Activated CD4-positive, CD25-positive, alpha-beta regulatory T cell treated with anti-CD3 and anti-CD28 coated beads, Interleukin-2, amount 50 U/mL, for 72 hours (primary cell): ENCODE measurements around the gene TMEM232.
"Not testable (repeated sequence)": the region's sequence is repeated elsewhere in the genome, so short reads cannot be mapped to it uniquely, and the experiment has no call there.

Experiments used
- DNase-seq: peaks from one replicate; pipeline ENCODE4 v3.0.0; 2021

Gene TMEM232

DNA sequence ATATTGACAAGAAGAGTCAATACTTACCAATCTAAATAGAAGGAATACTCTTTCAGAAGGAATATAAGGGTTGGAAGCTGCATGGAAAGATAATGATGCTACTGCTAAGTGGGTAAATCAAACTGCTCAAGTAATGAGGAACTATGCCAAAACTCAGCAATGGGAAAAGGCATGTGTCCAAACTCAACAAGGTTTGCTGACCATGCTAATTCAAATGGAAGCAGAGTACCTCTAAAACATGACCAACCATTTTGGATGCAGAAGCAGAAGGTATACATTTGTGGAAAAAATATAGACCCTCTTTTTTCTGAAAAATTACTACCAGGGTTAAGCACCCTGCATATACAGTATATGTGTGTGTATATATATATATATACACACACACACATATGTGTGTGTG, 21.1 kb downstream of the TMEM232 start:
- no peak for DNase-seq

DNA sequence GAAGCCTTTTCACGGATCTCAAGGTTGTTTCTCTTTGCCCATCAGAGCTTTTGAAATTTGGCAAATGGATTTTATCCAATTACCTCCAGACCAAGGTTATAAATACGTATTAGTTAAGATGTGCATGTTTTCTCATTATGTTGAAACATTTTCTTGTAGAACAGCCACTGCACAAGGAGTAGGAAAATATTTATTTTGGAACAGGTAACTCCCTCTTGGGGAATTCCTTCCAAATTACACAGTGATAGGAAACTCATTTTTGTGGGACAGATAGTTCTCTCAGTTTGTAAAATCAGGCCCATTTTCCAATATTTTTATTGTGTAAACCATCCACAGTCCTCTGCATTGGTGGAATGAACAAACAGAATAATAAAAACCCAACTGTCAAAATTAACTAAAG, 23.0 kb downstream of the TMEM232 start:
- no peak for DNase-seq

DNA sequence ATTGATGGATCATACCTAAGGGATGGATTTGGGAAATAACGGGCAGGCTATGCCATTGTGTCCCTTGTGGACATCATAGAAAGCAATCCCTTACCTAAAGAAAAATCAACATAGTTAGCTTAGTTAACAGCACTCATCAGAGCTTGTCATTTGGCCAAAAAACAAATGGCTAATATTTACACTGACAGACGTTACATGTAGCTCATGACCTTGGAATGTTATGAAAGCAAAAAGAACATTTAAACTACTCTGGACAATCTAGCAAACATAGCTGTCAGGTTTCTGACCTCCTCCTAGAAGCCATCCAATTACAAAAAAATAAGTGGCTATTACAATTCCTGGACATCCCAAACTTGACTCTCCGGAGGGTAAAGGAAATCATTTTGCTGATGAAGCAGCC, 23.8 kb downstream of the TMEM232 start:
- DNase-seq, result no peak

DNA sequence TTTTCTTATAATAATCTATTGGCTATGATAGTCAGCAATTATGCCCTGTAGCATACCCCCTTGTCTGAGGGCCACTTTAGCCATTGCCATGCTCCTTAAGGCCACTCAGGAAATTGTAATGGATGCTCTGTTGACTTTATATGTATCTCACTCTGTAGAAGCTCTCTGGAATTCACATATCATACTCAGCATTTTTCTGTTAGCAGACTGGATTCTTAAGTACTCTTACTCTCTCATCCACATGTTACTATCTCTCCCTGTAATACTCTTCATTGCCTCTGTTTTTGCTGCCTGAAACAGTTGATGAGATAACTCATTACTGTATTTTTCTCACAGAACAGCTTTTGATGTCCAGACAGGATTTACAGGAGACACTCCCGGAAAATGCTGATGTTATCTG, 24.2 kb downstream of the TMEM232 start:
- no peak for DNase-seq

DNA sequence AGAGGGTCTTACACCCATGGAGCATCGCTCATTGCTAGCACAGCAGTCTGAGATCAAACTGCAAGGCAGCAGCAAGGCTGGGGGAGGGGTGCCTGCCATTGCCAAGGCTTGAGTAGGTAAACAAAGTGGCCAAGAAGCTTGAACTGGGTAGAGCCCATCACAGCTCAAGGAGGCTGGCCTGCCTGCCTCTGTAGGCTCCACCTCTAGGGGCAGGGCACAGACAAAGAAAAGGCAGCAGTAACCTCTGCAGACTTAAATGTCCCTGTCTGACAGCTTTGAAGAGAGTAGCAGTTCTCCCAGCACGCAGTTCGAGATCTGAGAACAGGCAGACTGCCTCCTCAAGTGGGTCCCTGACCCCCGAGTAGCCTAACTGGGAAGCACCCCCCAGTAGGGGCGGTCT, 33.8 kb downstream of the TMEM232 start:
- not testable (repeated sequence) for DNase-seq

DNA sequence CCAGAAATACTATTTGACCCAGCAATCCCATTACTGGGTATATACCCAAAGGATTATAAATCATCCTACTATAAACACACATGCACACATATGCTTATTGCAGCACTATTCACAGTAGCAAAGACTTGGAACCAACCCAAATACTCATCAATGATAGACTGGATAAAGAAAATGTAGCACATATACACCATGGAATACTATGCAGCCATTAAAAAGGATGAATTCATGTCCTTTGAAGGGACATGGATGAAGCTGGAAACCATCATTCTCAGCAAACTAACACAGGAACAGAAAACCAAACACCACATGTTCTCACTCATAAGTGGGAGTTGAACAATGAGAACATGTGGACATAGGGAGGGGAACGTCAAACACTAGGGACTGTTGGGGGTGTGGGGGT, 35.9 kb downstream of the TMEM232 start:
- DNase-seq, result not testable (repeated sequence)

DNA sequence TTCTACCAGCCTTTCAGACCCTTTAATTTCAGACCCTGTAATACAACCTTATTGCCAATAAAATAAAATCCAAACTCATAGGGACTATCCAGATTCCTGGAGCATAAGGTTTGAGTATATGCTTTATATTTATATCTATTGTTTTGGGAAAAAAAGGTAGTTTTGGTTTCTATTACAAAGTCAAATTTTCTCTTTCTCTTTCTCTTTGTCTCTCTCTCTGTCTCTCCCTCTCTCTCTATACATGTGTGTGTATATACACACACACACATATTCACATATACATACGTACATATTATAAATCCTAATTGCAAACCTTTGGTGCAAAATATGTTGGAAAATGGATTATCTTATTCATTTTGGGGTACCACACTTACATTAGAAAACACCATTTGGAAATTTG, 39.0 kb downstream of the TMEM232 start:
- no peak for DNase-seq

DNA sequence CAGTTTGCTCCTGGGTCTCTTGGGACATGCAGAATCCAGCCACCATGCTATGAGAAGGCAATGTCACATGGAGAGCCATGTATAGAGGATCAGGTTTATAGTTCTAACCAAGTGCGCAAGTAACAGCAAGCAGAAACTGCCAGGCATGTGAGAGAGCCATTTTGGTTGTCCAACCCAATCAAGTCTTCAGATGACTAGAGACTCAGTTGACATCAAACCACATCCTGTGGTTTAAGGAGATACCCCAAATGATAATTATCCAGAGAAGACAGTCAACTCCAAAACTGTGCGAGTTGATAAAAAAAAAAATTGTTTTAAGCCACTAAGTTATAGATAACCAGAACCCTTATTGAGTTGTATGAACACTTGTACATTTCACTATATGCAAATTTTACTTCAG, 40.2 kb downstream of the TMEM232 start:
- DNase-seq, result no peak

DNA sequence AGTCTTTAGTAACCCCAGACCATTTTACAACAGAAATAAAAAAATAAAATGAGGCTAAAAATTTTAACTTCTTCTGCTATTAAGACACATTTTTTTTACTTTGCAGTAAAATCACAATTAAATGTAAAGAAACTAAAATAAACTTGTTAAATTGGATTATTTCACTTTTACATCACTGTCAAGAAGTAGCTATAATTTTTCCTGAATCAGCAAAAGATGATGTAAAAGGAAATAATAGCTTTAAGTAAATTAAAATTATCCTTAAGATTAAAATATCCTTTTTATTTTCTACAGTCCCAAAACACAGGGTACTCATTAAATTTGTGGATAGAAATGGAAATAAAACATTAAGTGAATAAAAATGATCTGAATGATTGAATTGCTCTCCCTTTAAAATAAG, 44.5 kb downstream of the TMEM232 start:
- DNase-seq, result no peak

DNA sequence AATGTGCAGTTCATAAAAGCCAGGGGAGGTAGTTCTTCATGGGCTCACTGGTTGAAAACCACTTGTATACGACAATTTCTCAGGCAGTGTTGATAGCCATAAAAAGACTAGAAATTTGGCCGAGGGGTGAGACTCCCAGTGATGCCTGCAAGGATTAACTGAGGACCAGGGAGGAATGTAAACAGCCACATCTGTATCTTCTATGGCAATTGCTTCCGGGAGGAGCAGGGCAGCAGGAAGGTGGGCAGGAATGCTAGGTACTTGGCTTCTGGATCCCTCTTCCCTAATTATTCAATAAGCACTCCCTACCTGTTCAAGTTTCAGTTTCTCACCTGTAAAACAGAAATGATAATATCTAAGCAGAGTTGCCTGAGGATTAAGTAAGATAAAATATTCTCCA, 45.4 kb downstream of the TMEM232 start:
- no peak for DNase-seq

DNA sequence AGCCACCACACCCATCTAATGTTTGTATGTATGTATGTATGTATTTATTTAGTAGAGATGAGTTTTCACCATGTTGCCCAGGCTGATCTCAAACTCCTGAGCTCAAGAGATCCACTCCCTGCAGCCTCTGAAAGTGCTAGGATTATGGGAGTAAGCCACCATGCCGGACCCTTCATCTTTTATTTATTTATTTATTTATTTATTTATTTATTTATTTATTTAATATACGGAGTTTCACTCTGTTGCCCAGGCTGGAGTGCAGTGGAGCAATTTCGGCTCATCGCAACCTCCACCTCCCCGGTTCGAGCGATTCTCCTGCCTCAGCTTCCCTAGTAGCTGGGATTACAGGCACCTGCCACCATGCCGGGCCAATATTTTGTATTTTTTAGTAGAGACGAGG, 49.9 kb downstream of the TMEM232 start:
- not testable (repeated sequence) for DNase-seq

DNA sequence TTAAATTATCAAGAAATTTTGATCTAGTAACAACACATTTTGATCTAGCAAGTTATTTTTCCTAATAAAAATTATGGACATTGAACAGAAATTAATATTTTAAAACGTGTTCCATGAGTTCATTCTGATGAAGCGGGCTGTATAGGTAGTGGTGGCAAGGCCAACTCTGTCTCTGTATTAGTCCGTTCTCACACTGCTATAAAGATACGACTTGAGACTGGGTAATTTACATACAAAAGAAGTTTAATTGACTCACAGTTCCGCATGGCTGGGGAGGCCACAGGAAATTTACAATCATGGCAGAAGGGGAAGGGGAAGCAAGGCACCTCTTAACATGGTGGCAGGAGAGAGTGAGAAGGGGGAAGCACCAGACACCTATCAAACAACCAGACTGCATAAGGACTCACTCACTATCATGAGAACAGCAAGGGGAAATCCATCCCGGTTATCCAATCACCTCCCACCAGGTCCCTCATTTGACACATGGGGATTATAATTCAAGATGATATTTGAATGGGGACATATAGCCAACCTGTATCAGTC, 61.2 kb downstream of the TMEM232 start:
- DNase-seq, result no peak

DNA sequence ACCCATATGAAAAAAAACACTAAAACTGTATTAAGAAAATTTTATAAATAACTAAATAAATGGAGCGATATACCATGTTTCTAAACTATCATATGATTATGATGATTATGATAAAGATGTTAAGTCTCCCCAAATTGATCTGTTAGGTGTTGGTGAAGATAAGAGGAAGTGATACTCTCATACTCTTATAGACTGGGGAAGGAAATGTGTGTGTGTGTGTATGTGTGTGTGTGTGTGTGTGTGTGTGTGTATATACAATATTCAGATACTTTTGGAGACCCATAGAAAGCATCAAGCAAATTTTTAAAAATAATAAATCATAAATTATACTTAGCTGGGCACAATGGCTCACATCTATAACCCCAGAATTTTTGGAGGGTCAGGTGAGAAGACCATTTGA, 62.9 kb downstream of the TMEM232 start:
- DNase-seq, result no peak

DNA sequence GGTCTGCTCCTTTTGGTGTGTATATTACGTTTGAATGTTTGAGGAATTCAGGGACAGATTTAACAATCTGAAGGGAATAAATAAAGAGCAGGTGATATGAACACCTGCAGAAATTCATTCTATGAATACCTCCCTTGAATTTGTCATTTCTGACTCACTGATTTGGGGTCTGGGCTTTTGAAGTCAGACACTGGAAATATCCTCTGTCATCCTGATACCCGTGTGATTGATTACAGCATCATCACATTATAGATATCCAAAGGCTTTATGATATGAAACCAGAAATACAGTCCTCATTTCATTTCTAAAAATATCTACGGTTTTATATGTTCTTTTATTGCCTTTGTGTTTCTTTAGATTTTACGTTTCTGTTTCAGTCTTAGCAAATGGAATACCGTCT, 68.5 kb downstream of the TMEM232 start:
- DNase-seq, result no peak

DNA sequence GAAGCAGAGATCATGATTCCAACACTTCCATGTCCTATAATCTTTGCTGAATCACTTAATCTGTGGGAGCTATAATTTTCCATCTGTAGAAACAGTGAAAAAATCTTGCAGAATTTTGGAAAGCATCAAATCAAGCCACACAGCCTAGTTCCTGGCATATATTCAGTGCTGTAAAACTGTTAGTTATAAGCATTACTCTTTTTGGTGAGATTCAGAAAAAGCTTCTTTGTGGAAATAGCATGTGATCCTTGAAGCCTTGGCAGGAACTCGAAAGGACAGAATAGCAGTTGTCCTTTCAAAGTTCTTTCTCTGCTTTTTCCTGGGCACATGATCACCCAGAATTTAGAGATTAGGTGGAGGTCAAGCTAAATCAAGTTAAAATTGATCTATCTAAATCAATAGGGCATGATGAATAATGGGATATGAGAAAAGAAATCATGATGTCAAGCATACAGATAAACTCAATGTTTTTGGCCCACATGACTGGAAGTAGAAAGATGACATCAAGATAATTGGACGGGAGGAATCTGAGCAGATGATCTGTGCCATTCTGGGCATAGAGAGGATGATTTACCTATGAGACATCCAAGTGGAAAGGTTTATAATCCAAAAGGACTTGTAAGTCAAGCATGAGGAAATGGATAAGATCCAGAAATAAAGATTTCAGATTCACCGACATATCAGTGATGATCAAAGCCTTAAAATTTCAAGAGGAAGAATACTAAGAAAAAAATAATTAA, 73.1 kb downstream of the TMEM232 start:
- no peak for DNase-seq

DNA sequence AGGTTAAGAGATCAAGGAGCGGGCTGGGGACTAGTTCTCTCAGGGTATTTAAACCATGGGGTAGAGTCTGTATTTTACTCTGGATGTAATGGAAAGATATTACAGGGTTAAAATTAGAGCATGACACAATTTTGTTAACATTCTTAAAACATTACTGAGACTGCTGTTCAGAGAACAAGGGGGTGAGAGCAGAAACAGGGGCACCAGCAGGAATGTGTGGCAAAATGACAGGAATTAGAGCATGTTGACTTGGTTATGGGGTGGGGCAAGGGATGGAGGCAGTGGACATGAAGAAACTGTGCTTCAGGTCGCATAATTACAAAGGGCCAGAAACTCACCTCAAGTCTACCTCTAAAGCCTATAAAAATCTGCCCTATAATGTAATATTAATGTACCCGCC, 75.0 kb downstream of the TMEM232 start:
- DNase-seq, result no peak

DNA sequence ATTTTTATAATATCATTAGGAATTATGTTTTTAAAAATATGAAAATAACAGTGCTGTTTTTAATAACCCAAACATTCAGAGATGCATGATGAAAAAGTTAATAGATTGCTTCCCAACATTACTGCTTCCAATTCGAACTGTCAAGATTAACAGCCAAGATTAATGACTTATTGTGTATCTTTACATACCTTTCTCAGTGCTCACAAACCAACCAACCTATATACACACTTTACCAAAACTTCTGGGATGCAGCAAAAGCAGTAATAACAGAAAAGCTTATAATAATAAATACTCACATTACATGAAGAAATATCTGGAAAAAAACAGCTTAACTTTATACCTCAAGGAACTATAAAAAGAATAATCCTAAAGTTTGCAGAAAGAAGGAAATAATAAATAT, 82.1 kb downstream of the TMEM232 start:
- no peak for DNase-seq

DNA sequence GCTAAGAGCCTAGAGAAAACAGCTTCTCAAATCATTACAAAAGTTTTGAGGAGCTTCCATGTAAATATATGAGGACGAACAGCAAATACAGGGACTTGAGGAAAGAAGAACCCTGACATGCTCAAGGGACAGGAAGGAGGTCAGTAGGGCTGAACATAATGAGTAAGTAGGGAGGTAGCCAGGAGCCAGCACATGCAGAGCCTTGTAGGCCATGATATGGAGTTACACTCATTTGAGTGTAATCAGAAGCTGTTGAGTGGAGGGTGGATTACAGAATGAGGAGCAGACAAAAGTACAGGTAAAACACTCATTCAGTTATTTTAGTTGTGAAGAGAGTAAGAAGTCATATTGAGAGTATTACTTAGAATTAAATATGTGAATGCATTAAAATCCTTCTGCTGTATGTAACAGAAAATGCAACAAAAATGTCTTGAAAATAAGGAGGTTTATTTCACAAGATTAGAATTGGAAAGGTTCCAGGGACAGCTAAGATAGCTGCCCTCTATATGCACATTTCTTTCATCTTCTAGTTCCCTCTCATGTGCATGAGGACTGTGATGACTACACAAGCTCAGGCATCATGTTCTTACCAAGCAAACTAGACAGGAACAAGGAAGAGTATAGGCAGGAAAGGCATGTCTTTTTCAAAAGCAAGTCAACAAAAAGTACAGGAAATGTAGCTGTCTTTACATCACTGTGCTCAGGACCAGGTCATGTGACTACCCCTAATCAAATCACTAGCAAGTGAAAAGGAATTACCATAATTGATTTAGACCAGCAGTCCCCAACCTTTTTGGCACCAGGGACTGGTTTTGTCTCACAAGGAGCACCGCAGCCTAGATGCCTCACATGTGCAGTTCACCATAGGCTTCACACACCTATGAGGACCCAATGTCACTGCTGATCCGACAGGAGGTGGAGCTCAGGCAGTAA, 87.2 kb downstream of the TMEM232 start:
- no peak for DNase-seq

DNA sequence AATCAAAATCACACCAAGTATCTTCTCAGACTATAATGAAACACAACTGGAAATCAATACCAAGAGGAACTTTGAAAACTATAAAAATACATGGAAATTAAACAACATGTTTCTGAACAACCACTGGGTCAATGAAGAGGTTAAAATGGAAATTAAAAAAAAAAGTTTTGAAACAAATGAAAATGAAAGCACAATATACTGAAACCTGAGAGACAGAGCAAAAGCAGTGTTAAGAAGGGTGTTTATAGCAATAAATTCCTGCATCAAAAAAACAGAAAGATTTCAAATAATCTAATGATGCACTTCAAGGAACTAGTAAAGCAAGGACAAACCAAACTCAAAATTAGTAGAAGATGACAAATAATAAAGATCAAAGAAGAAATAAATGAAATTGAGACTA, 92.0 kb downstream of the TMEM232 start:
- DNase-seq, result no peak

DNA sequence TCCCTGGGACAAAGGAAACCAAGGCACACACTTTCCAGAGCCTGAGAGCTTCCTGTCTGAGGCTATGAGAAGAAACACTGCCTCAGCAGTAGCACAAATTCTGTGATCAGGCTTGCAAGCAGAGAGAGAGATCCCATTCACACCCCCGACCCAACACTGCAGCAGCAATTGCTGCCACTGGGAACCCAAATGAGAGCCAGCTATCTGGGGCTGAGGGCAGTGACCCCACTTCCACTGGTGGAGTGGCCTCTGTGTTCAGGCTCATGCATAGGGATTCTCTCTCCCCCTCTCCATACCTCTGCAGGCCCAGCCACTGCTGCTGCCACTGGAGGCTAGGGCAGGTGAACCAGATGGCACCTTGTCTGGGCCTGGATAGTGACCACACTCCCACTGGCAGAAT, 95.2 kb downstream of the TMEM232 start:
- no peak for DNase-seq

DNA sequence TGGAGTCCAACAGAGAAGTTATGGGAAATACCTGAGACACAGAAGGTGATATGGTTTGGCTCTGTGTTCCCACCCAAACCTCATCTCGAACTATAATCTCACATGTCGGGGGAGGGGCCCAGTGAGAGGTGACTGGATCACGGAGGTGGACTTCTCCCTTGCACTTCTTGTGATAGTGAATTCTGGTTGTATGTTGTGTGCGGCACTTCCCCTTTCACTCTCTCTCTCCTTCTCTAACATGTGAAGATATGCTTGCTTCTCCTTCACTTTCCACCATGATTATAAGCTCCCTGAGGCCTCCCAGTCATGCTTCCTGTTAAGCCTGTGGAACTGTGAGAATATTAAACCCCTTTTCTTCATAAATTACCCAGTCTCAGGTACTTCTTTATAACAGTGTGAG, 96.1 kb downstream of the TMEM232 start:
- DNase-seq, result no peak

DNA sequence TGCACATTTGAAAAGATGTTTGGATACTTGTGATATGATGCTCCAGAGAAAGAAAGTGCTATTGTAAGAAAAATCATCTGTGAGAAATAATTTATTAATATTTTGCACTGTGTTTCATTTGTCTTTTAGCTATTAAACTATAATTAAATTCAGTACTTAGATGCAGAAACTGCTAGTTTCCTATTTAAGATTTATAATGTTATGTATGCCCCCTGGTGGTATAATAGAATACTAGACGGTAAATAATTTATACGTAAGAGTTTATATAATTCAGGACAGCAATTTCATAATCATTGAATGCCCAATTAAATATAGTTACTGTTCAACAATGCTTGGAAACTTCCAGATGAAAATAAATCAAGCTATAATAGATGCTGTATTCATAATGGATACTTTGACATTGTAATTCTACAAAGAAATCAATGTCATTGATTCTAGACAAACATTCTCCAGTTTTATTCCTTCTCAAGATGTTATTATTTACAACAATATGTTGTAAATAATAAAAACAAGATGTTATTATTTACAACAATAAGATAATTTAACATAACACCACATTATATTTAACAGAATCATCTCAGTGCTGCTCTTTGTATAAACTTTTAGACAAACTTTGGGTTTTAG, 101.0 kb downstream of the TMEM232 start:
- no peak for DNase-seq

DNA sequence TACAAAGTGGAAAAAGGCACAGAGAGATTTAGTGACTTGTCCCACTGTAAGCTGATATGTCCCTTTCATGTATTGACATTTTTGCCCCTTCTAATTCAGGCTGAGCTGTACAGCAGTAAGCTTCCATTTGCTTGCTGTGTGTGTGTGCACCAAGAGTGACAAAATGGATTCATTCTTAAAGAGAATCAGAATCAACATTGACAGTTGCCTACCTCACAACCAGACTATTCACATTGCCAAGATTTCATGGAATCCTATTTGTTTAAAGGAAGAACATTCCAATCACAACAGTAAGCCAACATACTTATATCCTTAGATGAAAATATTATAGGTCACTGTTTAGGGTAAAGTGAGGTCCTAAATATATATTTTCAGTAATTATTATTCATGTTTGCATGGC, 102.6 kb downstream of the TMEM232 start:
- DNase-seq, result no peak

DNA sequence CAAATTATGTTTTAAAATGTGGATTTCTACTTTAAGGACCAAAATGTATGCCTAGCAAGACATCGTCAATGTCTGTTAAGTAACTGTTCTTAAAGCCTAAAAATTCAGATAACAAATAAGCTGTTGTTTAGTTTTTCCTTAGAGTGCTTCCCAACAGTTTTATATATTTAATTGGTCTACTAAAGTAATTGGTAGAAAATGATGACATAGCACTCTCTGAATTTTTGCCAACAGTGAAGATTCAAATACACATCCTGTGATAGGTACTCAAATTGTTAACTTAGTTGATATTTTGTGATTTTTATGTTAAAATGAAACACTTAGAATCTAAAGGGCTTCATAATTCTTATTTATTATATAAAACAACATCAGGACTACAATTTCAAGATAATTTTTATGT, 107.5 kb downstream of the TMEM232 start:
- DNase-seq, result no peak
